Measurements from ENCODE around the gene CHID1. TPM values are rescaled to one million over a fixed set of nuclear protein-coding genes. Genes with fewer than 3 reads are reported as not detected.
A peak's percentile ranks its signal among the peaks of the same experiment; 100 is the strongest.

CHID1 gene
- total RNA-seq, 2 donors from 2014 or later: 61.2 to 195 TPM

- Histone ChIP-seq H3K4me3 (no peak overlapping the region), H3K4me1 (ENCODE audit: control insufficient read depth in 1 of 2, low read depth in 2 of 2) (peaks cover 22 to 28% of the 10 kb centered on the region in 2 donors), H3K27me3 (replicated peaks; ENCODE audit: insufficient read depth) (no peaks in the 10 kb centered on the region), H3K9me3 (no peaks in the 10 kb centered on the region), H3K36me3 (no peaks in the 10 kb centered on the region), H3K27ac (no peak overlapping the region)
- DNase-seq (ENCODE audit: low spot score) (no peak), ATAC-seq (ENCODE audit: insufficient number of reproducible peaks, low FRiP score, low read depth) (no peak)
- TF ChIP-seq CTCF (IDR thresholded peaks at IDR 0.05): no peak
These were observed 13.2 kb upstream of the CHID1 start for GRCh38 chr11:923691-924405.

DNA sequence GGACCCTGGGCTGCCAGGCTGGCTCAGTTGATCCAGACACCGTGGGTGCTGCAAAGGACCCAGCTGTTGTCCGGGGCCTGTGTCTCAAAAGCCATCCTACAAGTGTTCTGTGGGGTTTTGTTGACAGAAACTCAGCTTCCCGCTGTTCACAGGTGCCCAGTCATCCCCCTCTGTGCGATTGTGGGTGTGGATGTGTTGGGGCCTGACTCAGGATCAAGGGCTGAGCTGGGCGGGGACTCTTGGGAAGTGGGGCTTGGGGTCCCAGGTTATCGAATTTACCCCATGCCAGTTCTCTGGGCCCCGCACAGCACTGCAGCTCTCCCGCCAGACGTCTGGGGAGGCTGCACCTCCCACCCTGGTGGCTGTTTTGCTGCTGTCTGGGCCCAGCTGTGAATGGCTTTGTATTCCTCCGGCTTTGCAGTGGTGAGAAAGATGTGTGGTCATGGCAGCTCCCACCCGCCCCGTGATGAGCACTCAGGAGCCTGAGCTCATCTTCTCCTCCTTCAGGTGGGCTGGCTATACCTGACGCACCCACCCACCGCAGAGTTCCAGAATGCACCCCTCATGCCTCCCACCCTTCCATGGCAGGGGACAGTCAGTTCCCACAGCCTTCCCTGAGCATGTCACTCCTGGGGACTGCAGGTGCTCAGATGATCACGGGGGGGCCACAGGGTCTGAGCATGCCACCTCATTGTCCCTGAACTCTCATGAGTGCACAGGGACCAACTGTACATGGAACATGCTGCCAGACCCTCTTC is 11.5 kb upstream of the CHID1 start:
- H3K4me1 ChIP-seq (ENCODE audit: control insufficient read depth in 1 of 2, low read depth in 2 of 2): peaks cover 8 to 13% of the 10 kb centered on the region in 2 donors
- ATAC-seq (ENCODE audit: insufficient number of reproducible peaks, low FRiP score, low read depth) (no peak), DNase-seq (ENCODE audit: low spot score) (no peak)
- H3K9me3 ChIP-seq: no peaks in the 10 kb centered on the region
- TF ChIP-seq CTCF (IDR thresholded peaks at IDR 0.05): no peak
- no peaks in the 10 kb centered on the region for H3K27me3 ChIP-seq (replicated peaks; ENCODE audit: insufficient read depth)
- no peaks in the 10 kb centered on the region for H3K36me3 ChIP-seq
- no peak overlapping the region for H3K27ac ChIP-seq
- no peak overlapping the region for H3K4me3 ChIP-seq

- Histone ChIP-seq H3K4me3 (no peak overlapping the region), H3K27me3 (replicated peaks; ENCODE audit: insufficient read depth) (no peaks in the 10 kb centered on the region), H3K27ac (no peak overlapping the region), H3K4me1 (ENCODE audit: control insufficient read depth in 1 of 2, low read depth in 2 of 2) (peaks cover 3 to 6% of the 10 kb centered on the region in 2 donors), H3K9me3 (no peaks in the 10 kb centered on the region), H3K36me3 (no peaks in the 10 kb centered on the region)
- ATAC-seq (ENCODE audit: insufficient number of reproducible peaks, low FRiP score, low read depth): no peak
- no peak for DNase-seq (ENCODE audit: low spot score)
- no peak for TF ChIP-seq CTCF (IDR thresholded peaks at IDR 0.05)
These were observed 6.8 kb upstream of the CHID1 start for GRCh38 chr11:917426-917825.

DNA sequence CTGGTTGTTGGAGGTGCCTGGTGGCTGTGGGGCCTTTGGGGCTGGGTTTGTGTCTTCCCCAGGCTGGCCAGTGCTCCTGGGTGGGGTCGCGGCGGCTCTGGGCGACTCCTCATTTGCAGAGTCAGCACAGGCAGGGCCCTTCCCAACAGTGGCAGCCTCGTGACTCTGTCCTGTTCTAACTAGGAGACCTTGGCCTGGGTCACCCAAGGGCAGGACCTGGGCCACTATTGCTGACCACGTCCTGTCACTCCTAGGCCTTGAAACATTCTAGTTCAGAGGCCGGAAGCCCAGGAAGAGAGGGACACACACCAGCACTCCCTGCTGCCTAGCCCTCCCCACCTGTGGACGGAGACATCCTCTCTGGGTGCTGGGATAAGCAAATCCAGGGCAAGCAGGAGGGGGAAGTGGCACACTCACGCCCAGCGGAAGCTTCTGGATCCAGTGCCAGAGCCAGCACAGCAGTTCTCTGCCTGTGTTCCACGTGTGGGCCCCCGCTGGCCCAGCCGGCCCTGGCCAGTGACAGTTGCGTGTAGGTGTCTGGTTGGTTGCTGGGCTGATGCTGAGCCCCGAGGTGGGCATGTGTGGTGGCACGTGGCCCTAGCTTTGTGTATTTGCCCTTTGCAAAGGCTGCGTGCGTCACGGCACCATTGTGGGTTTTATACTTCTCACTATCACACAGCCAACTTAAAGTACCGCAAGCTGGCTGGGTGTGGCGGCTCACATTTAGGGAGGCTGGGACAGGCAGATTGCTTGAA is 4.3 kb upstream of the CHID1 start:
- ATAC-seq (ENCODE audit: insufficient number of reproducible peaks, low FRiP score, low read depth) (no peak), DNase-seq (ENCODE audit: low spot score) (peak; percentile 9)
- Histone ChIP-seq H3K9me3 (no peaks in the 10 kb centered on the region), H3K36me3 (no peaks in the 10 kb centered on the region), H3K27me3 (replicated peaks; ENCODE audit: insufficient read depth) (no peaks in the 10 kb centered on the region), H3K4me1 (ENCODE audit: control insufficient read depth in 1 of 2, low read depth in 2 of 2) (peaks cover 12 to 18% of the 10 kb centered on the region in 2 donors), H3K4me3 (no peak overlapping the region), H3K27ac (peak overlapping the region in 1 of 2 donors; percentile 12)
- TF ChIP-seq CTCF (IDR thresholded peaks at IDR 0.05): no peak

- Histone ChIP-seq H3K36me3 (no peaks in the 10 kb centered on the region), H3K9me3 (no peaks in the 10 kb centered on the region), H3K4me3 (no peak overlapping the region), H3K27me3 (replicated peaks; ENCODE audit: insufficient read depth) (no peaks in the 10 kb centered on the region), H3K27ac (no peak overlapping the region), H3K4me1 (ENCODE audit: control insufficient read depth in 1 of 2, low read depth in 2 of 2) (peaks cover 14 to 23% of the 10 kb centered on the region in 2 donors)
- no peak for TF ChIP-seq CTCF (IDR thresholded peaks at IDR 0.05)
- DNase-seq (ENCODE audit: low spot score) (no peak), ATAC-seq (ENCODE audit: insufficient number of reproducible peaks, low FRiP score, low read depth) (no peak)
These were observed 3.6 kb upstream of the CHID1 start for GRCh38 chr11:914204-914603.

Data from thoracic aorta (tissue), 2 donors.